ENCODE data around the gene SLC22A3.
"Not testable (repeated sequence)": the region's sequence is repeated elsewhere in the genome, so short reads cannot be mapped to it uniquely, and the experiment has no call there.

SLC22A3 gene, protein sequence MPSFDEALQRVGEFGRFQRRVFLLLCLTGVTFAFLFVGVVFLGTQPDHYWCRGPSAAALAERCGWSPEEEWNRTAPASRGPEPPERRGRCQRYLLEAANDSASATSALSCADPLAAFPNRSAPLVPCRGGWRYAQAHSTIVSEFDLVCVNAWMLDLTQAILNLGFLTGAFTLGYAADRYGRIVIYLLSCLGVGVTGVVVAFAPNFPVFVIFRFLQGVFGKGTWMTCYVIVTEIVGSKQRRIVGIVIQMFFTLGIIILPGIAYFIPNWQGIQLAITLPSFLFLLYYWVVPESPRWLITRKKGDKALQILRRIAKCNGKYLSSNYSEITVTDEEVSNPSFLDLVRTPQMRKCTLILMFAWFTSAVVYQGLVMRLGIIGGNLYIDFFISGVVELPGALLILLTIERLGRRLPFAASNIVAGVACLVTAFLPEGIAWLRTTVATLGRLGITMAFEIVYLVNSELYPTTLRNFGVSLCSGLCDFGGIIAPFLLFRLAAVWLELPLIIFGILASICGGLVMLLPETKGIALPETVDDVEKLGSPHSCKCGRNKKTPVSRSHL

DNA sequence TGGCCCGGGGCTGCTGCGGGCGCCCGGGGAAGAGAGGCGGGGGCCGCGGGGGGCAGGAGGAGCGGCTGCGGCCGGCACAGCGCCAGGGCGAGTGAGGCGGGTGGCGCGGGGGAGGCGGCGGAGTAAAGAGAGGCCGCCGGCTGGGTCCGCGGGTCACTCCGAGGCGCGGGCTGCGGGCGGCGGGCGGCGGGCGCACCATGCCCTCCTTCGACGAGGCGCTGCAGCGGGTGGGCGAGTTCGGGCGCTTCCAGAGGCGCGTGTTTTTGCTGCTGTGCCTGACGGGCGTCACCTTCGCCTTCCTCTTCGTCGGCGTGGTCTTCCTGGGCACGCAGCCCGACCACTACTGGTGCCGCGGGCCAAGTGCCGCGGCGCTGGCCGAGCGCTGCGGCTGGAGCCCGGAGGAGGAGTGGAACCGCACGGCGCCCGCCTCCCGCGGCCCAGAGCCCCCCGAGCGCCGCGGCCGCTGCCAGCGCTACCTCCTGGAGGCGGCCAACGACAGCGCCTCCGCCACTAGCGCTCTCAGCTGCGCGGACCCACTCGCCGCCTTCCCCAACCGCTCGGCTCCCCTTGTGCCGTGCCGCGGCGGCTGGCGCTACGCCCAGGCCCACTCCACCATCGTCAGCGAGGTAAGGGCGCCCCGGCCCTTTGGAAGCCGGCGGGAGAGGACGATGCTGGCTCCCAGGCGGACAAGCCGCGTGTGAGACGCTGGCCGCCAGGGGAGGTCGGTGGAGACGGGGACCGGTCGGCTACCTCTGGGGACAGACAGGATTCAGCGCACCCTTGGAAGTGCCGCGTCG is at the start of gene SLC22A3:
Gene SLC22A3 (plus strand): TSS at position 156 of the 797 bp plus-strand sequence. CDS start 42 bp downstream, at position 198.
- DNase-seq = no peak

DNA sequence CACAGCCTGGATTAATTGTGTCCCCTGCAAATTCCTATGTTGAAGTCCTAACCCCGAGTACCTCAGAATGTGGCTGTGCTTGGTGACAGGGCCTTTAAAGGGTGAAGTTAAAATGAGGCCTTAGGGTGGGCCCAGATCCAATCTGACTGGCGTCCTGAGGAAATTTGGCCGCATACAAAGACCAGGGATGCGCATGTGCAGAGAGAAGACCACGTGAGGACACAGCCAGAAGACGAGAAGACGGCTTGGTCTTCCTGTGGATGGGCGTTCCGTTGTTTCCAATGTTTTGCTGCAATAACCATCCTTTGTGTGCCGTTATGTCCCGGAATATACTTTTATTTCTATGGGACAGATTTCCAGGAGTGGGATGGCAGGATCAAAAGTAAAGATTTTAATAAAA is 48.6 kb upstream of the SLC22A3 start:
- DNase-seq = no peak

DNA sequence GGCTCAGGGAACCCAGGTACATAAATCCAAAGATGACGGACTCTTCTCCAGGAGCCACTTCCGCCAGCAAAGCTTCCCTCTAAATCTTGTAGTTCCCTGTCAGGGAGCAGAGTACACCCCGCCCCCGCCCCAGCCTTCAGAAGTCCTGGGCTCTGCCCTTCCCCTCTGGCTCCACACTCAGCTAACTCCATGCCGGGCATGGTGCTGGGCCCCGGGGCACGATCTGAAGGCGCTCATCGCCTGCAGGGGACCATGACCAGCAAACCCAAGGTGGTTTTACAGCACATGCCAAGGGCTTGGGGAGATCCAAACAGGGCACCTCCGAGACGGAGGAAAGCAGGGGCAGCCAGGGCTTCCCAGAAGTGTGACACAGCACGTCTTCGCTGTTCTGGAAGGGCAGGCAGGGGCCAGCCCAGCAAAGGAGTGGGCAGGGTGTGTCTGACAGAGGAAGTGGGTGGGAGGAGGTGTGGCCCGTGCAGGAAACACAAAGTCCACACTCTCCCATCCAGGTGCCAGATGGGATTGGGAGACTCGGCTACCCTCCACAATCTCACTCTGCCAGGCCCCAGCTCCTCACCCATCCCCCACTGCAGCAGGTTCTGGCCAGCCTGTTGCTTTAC is 48.0 kb upstream of the SLC22A3 start:
- no peak for DNase-seq

DNA sequence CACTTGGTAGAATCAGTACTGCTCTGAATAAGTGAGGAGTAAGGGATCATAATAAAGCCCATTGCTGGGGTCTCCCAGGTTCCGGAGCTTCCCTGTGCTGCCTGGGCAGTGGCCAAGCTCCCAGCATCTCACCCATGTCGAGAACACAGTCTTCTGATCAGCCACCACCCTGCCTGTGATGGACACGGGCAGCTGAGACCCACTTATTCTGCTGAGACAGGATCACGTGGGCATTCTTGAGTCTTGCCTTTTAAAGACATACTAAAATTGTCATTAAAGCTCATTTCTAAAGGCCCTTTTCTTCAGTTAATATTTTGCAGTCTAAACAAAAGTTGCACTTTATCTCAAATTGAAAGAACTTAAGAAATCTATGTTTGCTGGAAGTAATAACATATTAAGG is 46.8 kb upstream of the SLC22A3 start:
- DNase-seq = no peak

DNA sequence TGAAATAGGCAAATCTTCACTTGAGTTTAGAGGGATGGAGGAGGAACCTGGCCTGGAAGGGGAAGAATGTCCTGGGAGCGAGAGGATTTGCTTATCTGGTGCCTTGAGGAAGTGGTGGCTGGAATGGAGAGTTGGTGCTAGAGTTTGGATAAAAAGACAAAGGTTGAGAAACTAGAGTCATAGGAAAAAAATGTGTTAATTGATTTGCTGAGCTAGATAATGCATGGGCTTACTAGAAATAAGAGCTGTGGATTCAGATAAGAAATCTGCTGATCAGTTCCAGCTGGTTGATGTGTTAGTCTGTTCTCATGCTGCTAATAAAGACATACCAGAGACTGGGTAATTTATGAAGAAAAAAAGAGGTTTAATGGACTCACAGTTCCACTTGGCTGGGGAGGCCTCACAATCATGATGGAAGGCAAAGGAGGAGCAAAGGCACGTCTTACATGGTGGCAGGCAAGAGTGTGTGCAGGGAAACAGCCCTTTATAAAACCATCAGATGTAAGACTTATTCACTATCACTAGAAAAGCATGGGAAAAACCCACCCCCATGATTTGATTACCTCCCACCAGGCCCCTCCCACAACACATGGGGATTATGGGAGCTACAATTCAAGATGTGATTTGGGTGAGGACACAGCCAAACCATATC is 45.6 kb upstream of the SLC22A3 start:
- not testable (repeated sequence) for DNase-seq

DNA sequence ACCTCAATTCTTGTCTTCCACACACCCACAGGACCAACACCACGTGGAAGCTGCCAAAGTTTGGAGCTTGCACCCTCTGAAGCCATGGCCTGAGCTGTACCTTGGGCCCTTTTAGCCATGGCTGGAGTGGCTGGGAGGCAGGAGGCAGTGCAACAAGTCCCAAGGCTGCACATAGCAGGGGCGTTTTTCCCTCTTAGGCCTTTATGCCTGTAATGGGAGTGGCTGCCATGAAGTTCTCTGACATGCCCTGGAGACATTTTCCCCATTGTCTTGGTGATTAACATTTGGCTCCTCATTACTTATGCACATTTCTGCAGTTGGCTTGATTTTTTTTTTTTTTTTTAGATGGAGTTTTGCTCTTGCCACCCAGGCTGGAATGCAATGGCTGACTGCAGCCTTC is 44.4 kb upstream of the SLC22A3 start:
- no peak for DNase-seq

DNA sequence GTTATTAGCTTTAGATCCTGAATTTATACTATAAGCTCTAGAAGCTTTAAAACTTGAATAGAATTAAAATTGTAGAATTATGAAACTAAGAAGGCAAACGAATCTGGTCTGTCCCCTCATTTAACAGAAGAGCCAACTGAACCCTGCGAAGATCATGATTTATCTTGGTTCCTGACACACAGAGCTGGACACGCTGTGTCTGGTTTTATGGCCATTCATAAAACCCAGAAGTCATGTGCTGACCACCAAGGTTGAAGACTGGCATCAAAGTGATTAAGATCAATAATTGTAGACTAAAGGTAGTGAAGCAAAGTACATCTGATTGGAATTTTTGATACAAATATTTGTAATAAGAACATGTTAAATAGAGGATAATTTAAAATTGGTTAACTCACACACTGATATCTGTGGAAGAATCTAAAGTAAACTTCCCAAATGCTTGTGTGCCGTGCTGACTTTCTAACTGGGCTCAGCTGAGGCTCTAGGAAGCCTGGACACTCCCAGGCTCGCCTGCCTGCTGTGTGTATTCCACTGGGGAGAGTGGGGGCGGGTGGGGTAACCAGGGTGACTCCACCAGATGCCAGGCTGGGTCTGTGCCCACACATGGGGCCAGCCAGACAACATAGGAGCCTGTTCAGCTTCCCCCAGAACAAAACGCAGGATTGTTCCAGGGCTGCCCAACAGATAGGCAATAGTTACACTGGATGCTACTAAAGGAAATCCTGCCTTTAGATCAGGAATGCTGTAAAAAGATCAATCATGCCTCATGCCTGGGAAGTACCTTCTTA is 42.1 kb upstream of the SLC22A3 start:
- DNase-seq = no peak

DNA sequence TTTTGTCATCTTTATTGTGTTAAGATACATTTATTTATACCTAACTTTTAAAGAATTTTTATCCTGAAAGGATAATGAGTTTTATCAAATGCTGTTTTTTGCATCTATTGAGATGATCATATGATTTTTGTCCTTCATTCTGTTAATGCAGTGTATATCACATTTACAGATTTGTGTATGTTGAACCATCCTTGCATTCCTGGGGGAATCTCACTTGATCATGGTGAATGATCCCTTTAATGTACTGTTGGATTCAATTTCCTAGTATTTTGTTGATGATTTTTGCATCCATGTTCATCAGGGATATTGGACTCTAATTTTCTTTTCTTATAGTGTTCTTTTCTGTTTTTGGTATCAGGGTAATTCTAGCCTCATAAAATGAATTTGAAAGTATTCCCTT is 38.5 kb upstream of the SLC22A3 start:
- DNase-seq = no peak

DNA sequence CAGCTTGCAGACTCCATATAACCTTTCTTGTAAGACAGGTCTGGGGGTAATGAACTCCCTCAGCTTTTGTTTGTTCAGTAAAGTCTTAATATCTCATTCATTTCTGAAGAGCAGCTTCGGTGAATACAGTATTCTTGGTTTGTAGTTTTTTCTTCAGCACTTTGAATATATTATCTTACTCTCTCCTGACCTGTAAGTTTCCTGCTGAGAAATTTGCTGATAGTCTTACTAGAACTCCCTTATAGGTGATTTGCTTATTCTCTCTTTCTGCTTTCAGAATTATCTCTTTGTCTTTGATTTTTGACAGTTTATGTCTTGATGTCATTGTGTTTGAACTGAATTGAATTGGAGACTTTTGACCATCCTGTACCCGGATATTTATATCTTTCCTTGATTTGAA is 35.3 kb upstream of the SLC22A3 start:
- no peak for DNase-seq

DNA sequence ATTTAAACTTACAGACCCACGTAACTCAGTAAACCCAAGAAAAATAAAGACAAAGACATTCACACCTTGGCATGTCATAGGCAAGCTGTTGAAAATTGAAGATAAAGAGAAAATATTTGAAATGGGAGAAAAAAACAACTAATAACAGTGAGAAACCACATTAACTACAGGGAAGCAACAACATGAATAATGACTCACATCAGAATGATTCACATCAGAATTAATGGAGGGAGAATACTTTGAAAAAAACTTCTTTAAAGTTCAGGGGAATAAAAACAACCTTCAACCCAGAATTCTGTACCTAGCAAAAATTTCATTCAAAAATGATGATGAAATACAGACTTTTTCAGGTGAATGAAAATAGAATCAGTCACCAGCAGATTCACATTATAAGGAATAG is 32.9 kb upstream of the SLC22A3 start:
- DNase-seq = no peak

DNA sequence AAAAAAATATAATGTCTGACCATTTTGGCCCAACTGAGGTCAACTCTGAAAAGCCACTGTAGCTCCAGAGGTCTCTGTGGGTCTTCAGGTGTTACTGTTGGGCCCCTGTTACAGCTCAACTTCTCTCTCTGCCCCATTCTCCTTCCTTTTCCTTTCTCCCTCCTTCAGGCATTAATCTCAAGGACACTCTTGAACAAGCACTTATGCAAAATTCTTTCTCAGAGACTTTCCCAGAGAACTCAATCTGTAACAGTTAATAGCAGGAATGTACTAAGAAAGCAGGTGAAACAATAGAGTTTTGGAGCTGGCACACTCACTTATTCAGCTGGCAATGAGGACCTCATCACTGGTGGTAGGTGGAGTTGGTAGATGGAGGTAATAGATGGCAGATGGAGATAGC is 31.9 kb upstream of the SLC22A3 start:
- DNase-seq = no peak

DNA sequence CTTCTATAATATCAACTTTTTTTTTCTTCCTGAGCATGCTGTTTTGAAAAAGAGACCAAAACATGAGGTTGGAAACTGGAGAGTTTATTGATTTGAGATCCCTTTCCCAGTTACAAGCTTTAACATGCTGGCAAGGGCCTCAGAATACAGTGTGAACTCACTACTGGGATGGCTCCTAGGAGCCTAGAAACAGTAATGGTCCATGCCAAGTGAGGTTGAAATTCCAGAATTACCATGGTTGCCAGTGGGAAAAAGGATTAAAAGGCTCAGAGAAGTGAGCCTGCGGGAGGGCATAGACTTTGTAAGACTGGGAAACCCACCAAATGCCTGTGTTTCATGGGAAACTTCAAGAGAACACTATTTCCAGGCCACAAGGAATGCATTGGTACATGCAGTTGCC is 28.9 kb upstream of the SLC22A3 start:
- DNase-seq = no peak

DNA sequence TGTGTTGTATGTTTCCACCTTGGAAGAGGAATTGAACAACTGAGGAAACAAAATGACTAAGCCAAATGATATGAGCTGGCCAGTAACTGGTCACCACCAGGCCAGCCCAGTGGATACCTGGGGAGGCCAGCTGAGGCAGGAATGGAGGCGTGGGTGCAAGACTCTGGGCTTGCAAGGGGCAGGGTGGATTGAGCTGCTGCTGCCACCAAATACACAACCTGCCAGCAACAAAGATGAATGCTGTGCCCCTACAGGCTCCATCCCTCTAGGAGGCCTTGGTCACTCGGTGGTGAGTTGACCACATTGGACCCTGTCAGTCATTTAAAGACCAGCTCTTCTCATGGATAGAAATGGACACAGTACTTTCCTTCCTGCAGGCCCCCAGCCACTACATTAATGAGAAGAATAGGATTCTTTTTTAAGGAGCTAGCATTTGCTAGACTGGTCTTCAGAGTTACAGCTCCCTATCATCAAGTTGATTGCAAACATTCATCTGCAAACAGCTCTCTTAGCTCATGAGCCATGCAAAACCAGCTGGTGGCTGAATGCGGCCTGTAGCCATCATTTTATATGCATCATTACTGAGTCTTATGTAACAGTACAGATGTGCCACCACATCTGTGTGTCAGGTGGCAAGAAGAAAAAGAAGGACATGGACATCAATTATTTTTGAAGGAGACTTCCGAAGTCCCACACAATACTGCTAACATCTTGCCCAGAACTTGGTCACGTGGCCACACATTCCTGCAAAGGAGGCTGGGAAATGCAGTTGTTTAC is 26.3 kb upstream of the SLC22A3 start:
- no peak for DNase-seq

DNA sequence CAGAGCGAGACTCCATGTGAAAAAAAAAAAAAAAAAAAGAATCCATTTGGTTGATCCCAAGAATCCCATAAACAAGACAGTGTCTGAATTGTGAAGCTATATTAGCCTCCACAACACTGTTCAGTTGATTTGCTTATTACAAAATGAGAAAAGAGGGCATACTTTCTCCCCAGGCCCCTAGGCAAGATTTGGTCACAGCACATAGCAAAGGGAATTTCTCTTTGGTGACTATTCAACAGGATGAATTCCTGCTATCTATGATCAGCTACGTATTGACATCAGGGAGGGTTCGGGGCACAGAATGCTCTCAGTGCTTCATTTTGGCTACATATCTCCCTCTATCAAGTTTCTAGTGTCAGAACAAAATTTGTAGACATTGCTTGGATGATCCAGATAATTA is 20.2 kb upstream of the SLC22A3 start:
- no peak for DNase-seq

DNA sequence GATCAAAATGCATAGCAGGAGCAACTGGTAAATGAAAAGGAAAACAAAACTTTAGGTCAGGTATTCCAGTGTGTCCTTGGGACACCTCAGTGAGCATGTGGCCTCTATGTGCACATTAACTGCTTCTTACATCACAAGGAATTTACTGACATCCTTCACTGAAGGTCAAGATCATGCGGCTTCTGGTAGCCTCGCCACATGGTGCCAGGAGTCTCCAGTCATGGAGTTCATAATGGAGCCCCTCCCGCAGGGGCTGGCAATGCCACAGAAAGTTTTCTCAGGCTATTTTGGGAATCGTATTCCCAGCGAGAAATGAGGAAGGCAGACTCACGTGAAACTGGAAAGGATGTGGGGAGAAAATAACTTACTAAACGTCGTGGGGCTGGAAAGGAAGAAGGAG is 19.7 kb upstream of the SLC22A3 start:
- no peak for DNase-seq

DNA sequence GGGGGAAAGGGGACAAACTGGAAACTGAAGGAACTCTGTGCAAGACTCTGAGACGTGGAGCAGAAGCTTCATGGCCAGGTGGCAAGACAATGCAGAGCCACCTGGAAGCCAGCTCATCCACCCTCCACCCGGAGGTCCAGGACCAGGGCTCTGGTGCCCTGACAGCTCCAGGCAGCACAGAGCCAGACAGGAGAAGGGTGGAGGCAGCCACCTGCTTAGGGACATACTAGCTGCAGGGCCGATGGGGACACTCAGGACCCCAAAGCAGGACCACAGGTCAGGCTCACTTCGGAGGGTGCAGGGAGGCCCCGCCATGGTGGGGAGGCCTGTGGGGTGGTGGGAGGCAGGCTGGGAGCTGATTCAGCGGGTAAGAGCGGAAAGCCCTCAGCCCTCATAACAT is 19.0 kb upstream of the SLC22A3 start:
- DNase-seq = no peak

DNA sequence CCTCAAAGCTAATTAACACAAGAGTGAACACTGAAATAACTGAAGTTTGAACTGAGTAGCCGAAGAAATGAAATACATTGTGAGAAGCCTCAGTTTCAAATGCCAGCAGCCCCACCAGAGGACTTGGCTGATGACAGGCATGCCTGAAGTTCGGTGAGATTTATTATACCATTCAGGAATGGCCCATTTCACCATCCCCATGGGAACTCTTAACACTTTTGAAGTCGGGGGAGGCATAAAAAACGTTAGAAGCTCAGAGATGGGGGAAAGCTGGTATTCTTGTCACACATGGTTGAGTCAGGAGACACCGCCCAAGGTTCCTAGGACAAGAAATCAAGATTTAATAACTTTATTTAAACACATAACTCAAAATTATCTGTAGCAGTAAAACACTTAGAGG is 17.6 kb upstream of the SLC22A3 start:
- no peak for DNase-seq

DNA sequence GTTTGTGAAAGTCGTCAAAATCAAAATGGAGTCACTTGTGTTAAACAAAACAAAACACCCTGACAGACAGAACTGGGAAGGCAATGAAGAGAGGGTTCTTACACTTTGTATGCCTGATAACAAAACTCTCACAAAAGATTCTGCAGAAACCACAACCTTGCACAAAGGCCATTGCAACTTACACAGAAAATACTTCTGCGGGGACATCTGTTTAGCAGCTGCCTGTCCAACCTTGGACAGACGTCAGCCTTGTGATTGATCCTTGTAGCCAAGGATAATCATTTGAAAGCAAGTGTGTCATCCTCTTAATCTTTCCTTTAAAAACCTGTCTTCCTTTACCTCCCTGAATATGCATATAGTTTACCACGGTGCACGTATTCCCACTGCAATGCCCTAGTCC is 17.0 kb upstream of the SLC22A3 start:
- no peak for DNase-seq

DNA sequence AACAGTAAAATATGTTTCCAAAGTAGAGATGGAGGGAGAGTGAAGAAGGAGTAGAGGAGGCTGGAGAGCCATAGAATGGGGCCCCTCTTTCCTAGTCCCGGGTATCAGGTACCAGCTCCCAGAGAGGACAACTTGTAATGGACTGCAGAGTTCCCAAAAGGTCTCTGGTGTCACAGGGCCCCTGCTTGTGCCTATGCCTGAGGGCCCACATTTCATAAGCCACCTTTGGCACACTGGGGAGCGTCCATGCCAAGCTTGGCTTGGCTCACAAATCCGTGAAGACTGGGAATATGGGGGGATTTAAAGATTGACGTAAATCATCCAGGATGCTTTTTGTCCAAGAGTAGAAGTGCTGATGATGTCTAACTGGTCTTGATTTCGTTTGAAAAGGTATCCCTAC is 16.4 kb upstream of the SLC22A3 start:
- DNase-seq = no peak

DNA sequence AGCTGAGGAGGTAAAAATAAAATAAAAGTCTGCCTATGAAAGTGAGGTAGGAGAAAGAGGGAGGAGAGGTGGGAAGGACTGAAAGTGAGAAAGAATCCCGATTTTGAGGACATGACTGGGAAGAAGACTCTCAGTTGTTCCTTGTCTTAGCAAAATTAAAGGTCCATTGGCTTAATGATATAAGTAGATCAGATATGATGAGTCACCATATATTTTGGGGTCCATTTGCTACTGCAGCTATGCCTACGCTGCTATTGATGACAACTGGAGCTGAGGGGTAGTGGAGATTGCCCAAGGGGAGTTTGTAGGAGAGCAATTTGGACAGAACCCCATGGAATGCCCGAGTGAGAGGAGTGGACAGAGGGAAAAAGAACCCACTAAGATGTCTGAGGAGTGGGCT is 15.1 kb upstream of the SLC22A3 start:
- DNase-seq = no peak

DNA sequence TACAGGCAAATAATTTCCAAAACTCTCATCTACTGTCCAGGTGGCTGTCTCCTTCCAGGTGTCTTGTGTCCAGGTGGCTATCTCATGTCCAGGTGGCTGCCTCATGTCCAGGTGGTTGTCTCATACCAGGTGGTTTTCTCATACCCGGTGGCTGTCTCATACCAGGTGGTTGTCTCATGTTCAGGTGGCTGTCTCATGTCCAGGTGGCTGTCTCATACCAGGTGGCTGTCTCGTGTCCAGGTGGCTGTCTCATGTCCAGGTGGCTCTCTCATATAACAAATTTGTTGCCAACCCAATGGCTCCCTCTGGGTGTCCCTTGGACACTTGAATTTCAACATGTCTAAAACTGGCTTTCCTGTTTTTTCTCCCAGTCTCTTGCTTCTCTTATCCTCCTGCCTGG is 14.3 kb upstream of the SLC22A3 start:
- DNase-seq = no peak

Data from activated CD4-positive, alpha-beta T cell treated with anti-CD3 and anti-CD28 coated beads, Interleukin-10, Interleukin-2, amounts not matched to agents 100 ng/mL and 50 ng/mL, durations not matched to agents 16 hours and 8 hours (primary cell).